CD4-positive, alpha-beta T cell treated with Interleukin-17A for 4 hours (primary cell): Measurements from ENCODE around the gene BABAM2.

Experiments
- DNase-seq: peaks from one replicate; pipeline ENCODE4 v3.0.0-alpha.2; 2020; ENCODE audit warnings: mixed read lengths

Gene BABAM2

GRCh38 chr2:28168376-28168775 is 277.8 kb downstream of the BABAM2 start:
- no peak for DNase-seq

GRCh38 chr2:28169492-28169891 is 279.0 kb downstream of the BABAM2 start:
- no peak for DNase-seq

GRCh38 chr2:28172114-28172898 is 281.8 kb downstream of the BABAM2 start:
- DNase-seq = no peak

GRCh38 chr2:28173377-28173776 is 282.8 kb downstream of the BABAM2 start:
- no peak for DNase-seq

- no peak for DNase-seq
Measured at GRCh38 chr2:28174211-28174610, 283.7 kb downstream of the BABAM2 start.

- no peak for DNase-seq
Measured at GRCh38 chr2:28175028-28175427, 284.5 kb downstream of the BABAM2 start.

GRCh38 chr2:28178946-28179345 is 288.4 kb downstream of the BABAM2 start:
- no peak for DNase-seq

GRCh38 chr2:28181801-28182200 is 291.3 kb downstream of the BABAM2 start:
- DNase-seq = no peak

GRCh38 chr2:28182348-28182747 is 291.8 kb downstream of the BABAM2 start:
- no peak for DNase-seq

- DNase-seq = no peak
Measured at GRCh38 chr2:28185153-28185552, 294.6 kb downstream of the BABAM2 start.

GRCh38 chr2:28185891-28186290 is 295.4 kb downstream of the BABAM2 start:
- DNase-seq = no peak

GRCh38 chr2:28187186-28187585 is 296.7 kb downstream of the BABAM2 start:
- DNase-seq = no peak

- DNase-seq = no peak
Measured at GRCh38 chr2:28188436-28188835, 297.9 kb downstream of the BABAM2 start.

GRCh38 chr2:28193630-28194403 is 303.3 kb downstream of the BABAM2 start:
- no peak for DNase-seq

- DNase-seq = no peak
Measured at GRCh38 chr2:28199995-28200679, 309.6 kb downstream of the BABAM2 start.

- no peak for DNase-seq
Measured at GRCh38 chr2:28201671-28202180, 311.2 kb downstream of the BABAM2 start.

GRCh38 chr2:28202719-28203118 is 312.2 kb downstream of the BABAM2 start:
- DNase-seq = no peak

- no peak for DNase-seq
Measured at GRCh38 chr2:28206762-28207161, 316.2 kb downstream of the BABAM2 start.

- no peak for DNase-seq
Measured at GRCh38 chr2:28209261-28209691, 318.7 kb downstream of the BABAM2 start.

- no peak for DNase-seq
Measured at GRCh38 chr2:28209864-28210263, 319.3 kb downstream of the BABAM2 start.

GRCh38 chr2:28210535-28210934 is 320.0 kb downstream of the BABAM2 start:
- no peak for DNase-seq

GRCh38 chr2:28216331-28216730 is 325.8 kb downstream of the BABAM2 start:
- no peak for DNase-seq

GRCh38 chr2:28217042-28217740 is 326.7 kb downstream of the BABAM2 start:
- DNase-seq = no peak
